Subcutaneous adipose tissue (tissue), 4 donors: Measurements from ENCODE around the gene CD248. TPM values are rescaled to one million over a fixed set of nuclear protein-coding genes. Genes with fewer than 3 reads are reported as not detected.

ENCODE experiments used
- CTCF ChIP-seq: fragments of 450-650 bp; IDR thresholded peaks from one replicate; pipeline ENCODE4 v1.5.1; 2016; ENCODE audit warnings: low read depth, mild to moderate bottlenecking, control low read depth, antibody characterized with exemption, moderate library complexity
- total RNA-seq, 4 donors: library from RNA; depleted of rRNA; stranded (reverse); fragments of >200 nt; gene quantifications; one replicate each; pipeline ENCODE4 v1.1.0, GENCODE V29; 2016

The CD248 gene
- total RNA-seq, 4 donors from 2014 or later: 49.0 to 226 (median 149) TPM

GRCh38 chr11:66339162-66339675, 22.4 kb upstream of the CD248 start:
- no peak for TF ChIP-seq CTCF

DNA sequence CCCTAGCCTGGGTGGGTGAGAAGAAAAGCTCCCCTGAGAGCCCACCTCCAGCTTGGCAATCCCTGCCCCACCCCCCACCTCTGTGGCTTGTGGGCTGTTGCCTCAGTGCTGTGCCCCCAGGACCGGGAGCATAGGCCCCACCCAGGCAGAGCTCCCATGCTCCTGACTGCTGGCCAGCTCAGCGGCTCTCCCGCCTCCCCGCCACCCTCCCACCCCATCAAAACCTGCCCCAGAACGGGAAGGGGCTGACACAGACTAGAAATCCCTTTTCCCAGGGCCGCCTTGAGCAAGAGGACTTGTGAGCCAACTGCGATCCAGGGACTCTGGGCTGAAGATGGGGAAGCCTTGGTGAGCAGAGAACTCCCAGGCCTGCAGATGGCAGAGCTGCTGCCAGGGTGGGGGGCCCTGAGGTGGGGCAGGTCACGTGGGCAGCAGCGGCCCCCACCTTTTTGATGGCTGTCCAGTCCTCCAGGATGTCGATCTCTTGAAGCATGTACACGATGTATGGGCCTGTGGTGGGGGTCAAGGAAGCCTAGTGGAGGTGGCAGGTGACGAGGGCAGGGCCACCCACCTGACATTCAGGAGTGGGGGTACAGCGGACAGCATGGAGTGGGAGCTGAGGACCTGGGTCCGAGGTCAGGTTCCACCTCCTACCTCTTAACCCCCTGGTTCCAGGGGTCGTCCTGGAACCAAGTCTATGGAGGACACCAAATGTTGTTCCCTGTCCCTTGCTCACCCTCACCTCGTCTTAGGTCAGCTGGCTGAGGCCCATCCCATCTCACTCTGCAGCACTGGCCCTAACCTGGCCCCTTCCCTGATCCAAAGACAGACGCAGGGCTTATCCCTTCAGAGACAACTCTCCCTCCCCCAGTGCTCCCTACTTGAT, 21.7 kb upstream of the CD248 start:
- no peak for TF ChIP-seq CTCF

DNA sequence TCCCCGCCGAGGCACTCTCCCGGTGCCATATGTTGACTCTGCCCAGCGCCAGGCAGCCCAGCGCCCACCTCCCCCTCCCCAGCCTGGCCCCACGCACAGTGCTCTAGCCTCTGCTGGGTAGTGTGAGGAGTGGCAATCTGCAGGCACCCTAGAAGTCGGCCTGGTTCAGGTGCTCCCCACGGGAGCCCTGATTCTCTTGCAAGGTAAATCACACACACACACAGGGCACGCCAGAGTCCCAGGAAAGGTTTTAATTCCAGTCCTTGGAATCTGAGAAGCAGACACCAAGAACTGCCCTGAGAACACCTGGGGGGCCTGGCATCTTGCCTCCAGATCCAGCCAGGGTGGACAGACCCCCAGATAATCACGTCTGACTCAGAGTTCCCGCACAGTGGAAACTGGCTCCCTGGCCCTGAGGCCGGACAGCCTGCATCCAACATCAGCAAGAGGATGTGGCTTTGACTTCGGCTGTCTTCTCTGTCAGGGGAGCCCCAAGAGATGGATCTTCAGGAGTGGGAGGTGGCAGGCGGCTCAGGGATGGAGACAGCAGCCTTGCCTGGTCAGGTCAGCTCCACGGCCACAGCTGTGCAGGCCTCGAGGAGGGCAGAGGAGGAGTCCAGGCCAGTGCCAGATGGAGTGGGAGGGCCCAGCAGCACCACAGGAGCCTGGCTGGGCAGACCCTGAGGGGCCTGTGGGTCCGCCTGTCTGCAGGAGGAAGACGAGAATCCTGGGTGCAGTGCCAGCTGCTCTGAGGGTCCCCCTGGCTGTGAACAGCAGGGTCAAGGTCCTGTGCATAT, 20.5 kb upstream of the CD248 start:
- no peak for TF ChIP-seq CTCF

- TF ChIP-seq CTCF: no peak
These were observed 19.6 kb upstream of the CD248 start, which contains the start of gene RIN1 for GRCh38 chr11:66336234-66337102. Gene RIN1, minus strand, starts transcription at chr11:66336434. Its CDS starts 32 bp downstream, at chr11:66336402.

- TF ChIP-seq CTCF: no peak
These were observed 18.8 kb upstream of the CD248 start for GRCh38 chr11:66335531-66336233.

GRCh38 chr11:66334605-66335442, 18.0 kb upstream of the CD248 start:
- no peak for TF ChIP-seq CTCF
